Hepatic stellate cell (primary cell): ENCODE data around the gene HABP2.

ENCODE experiments used
- DNase-seq: peaks from one replicate; pipeline ENCODE4 v3.0.0; 2011; ENCODE audit warnings: low spot score

HABP2 gene

GRCh38 chr10:113631684-113632367, 79.0 kb downstream of the HABP2 start:
- DNase-seq: no peak
